ENCODE data around the gene LTA4H.

Gene LTA4H

DNA sequence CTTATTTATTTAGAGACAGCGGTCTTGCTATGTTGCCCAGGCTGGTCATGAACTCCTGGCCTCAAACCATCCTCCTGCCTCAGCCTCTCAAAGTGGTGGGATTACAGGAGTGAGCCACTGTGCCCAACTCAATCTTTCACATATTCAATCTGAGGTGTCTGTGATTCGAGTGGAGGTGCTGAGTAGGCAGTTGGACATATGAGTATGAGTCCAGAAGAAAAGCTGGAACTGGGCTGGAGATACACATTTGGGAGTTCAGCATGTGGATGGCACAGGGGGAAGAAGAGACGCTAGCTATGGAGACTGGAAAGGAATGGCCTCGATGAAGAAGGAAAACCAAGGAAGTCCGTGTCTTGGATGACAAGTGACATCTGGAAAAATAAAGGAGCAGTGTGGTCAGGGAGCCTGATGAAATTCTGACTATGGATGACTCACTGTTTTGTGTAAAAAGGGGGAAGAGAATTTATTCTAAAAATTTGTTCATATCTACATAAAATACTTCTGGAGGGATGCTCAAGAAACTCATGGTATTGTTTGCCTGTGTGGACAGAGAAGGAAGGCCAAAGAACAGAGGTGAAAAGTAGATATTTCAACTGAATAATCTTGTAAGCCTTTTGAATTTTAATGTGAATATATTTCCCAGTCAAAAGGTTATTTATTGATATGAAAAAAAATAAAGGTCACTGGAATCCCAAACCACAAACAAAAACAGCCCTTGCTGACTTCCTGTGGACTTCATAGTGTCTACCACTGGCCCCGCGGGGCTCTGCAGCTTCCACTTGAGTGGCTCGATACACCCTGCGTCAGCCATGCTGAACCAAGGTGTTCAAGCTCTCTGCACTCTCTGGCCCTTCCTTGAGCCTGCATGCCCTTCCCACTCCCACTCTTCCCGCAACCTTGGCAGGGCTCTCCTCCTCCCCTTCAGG lies 8.9 kb upstream of the LTA4H start:
- TF ChIP-seq, protein P1, sequence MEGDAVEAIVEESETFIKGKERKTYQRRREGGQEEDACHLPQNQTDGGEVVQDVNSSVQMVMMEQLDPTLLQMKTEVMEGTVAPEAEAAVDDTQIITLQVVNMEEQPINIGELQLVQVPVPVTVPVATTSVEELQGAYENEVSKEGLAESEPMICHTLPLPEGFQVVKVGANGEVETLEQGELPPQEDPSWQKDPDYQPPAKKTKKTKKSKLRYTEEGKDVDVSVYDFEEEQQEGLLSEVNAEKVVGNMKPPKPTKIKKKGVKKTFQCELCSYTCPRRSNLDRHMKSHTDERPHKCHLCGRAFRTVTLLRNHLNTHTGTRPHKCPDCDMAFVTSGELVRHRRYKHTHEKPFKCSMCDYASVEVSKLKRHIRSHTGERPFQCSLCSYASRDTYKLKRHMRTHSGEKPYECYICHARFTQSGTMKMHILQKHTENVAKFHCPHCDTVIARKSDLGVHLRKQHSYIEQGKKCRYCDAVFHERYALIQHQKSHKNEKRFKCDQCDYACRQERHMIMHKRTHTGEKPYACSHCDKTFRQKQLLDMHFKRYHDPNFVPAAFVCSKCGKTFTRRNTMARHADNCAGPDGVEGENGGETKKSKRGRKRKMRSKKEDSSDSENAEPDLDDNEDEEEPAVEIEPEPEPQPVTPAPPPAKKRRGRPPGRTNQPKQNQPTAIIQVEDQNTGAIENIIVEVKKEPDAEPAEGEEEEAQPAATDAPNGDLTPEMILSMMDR (IDR thresholded peaks at IDR 0.05) = no peak
- no peaks in the 10 kb centered on the region for H3K9me3 ChIP-seq
- no peak for DNase-seq
- no peaks in the 10 kb centered on the region for H3K36me3 ChIP-seq
- H3K4me3 ChIP-seq = no peak overlapping the region
- H3K4me1 ChIP-seq = peaks cover 0 to 18% (median 11%) of the 10 kb centered on the region in 4 donors
- no peak overlapping the region for H3K27ac ChIP-seq
- intact Hi-C loops (cut with DNase I; ENCODE audit: low total_unique reads) = no loop called here
- no peaks in the 10 kb centered on the region for H3K27me3 ChIP-seq

GRCh38 chr12:96041181-96041580 lies 5.8 kb upstream of the LTA4H start:
- DNase-seq = no peak
- Histone ChIP-seq H3K27ac (no peak overlapping the region), H3K9me3 (no peaks in the 10 kb centered on the region), H3K4me3 (no peak overlapping the region), H3K4me1 (no peaks in the 10 kb centered on the region), H3K27me3 (no peaks in the 10 kb centered on the region), H3K36me3 (no peaks in the 10 kb centered on the region)
- intact Hi-C loops (cut with DNase I; ENCODE audit: low total_unique reads) = no loop called here
- TF ChIP-seq, protein P1 (IDR thresholded peaks at IDR 0.05) = no peak

DNA sequence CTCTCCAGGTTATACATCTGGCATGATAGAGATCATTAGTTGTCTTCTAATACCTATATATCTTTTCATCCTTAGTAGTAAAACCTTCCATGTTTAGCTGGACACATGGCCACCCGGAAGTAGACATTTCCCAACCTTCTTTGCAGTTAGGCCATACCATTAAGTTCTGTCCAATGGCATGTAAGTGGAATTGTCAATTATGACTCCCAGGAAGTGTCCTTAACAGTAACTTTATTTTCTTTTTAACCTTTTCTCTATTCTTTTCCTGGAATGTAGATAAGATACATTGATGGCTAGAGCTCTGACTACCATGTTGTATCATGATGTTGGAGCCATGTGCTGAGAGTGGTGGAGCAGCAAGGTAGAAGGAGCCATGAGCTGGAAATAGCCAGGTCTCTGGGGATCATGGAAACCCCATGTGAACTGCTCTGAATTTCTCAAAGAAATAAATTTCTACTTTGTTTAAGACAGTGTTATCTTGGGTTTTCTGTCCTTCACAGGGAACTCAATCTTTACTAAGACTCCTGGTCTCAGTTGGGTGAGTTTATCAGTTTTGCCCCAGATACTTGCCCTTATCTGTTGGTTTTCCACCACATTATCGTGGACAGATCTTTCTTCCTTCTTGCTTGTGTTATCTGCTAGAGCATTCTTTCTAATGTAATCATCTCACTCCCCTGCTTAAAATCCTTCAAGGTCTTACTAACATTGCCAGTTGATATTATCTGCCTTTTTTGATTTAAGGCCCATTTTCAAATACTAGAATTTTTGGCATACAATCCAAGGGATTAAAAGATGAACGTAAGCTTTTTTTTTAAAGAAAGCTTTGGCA lies 5.1 kb upstream of the LTA4H start:
- Histone ChIP-seq H3K27ac (no peak overlapping the region), H3K9me3 (no peaks in the 10 kb centered on the region), H3K36me3 (no peaks in the 10 kb centered on the region), H3K27me3 (no peaks in the 10 kb centered on the region), H3K4me1 (no peaks in the 10 kb centered on the region), H3K4me3 (no peak overlapping the region)
- DNase-seq = no peak
- TF ChIP-seq, protein P1 (IDR thresholded peaks at IDR 0.05) = no peak
- intact Hi-C loops (cut with DNase I; ENCODE audit: low total_unique reads) = no loop called here

GRCh38 chr12:96039516-96039915 lies 4.1 kb upstream of the LTA4H start:
- Histone ChIP-seq H3K36me3 (no peaks in the 10 kb centered on the region), H3K9me3 (no peaks in the 10 kb centered on the region), H3K27ac (no peak overlapping the region), H3K27me3 (no peaks in the 10 kb centered on the region), H3K4me1 (peaks cover 0 to 3% (median 1%) of the 10 kb centered on the region in 4 donors), H3K4me3 (no peak overlapping the region)
- intact Hi-C loops (cut with DNase I; ENCODE audit: low total_unique reads) = loop anchor here (10.0 kb wide), 1 partner anchor 365 kb away; the partner anchor contains the start of gene CDK17
- TF ChIP-seq, protein P1 (IDR thresholded peaks at IDR 0.05) = no peak
- DNase-seq = no peak

DNA sequence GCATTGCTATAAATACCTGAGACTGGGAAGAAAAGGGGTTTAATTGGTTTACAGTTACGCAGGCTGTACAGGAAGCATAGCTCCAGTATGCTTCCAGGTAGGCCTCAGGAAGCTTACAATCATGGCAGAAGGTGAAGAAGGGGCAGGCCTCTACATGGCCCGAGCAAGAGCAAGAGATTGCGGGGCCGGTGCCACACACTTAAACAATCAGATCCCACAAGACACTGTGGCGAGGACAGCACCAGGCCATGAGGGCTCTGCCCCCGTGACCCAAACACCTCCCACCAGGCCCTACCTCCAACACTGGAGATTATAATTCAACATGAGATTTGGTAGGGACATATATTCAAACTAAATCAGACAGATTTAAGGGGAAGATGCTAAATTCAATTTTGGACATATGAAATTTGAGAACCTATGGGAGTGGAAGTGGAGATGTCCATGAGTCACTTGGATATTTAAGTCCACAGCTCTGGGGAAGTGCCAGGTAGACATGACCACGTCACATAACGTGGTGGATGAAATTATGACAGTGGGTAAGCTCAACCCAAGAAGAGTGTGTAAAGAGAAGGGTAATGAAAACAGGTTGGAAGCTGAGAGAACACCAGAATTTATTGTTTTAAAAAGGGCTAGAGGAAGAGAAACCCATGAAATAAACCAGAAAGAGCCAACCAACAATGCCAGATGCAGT lies 1.5 kb upstream of the LTA4H start:
- H3K27me3 ChIP-seq = no peaks in the 10 kb centered on the region
- H3K27ac ChIP-seq = no peak overlapping the region
- H3K4me3 ChIP-seq = no peak overlapping the region
- no peak for DNase-seq
- intact Hi-C loops (cut with DNase I; ENCODE audit: low total_unique reads) = loop anchor here (10.0 kb wide), 1 partner anchor 368 kb away; the partner anchor contains the start of gene CDK17
- H3K4me1 ChIP-seq = peaks cover 0 to 16% (median 10%) of the 10 kb centered on the region in 4 donors
- TF ChIP-seq, protein P1 (IDR thresholded peaks at IDR 0.05) = no peak
- H3K9me3 ChIP-seq = no peaks in the 10 kb centered on the region
- no peaks in the 10 kb centered on the region for H3K36me3 ChIP-seq

Data from tibial artery (tissue), 4 donors.